HepG2 (cell line): Measurements from ENCODE around the gene OSTF1. TPM values are rescaled to one million over a fixed set of nuclear protein-coding genes. Genes with fewer than 3 reads are reported as not detected.

Source experiments
- ELF3 ChIP-seq: IDR thresholded peaks from 2 replicates; pipeline ENCODE4 v1.6.1; 2016; ENCODE audit warnings: missing genetic modification reagents, missing compliant biosample characterization
- GATAD1 ChIP-seq: IDR thresholded peaks from 2 replicates; pipeline ENCODE4 v1.6.1; 2016; ENCODE audit warnings: missing genetic modification reagents, missing compliant biosample characterization
- MBNL3 ChIP-seq: fragments of 250-450 bp; sonication (Bioruptor Pico); conservative IDR thresholded peaks from 2 replicates; pipeline ENCODE4 v1.8.0; 2022; ENCODE audit warnings: mild to moderate bottlenecking, inconsistent platforms
- PREB ChIP-seq: sonication (generic); formaldehyde crosslinking; IDR thresholded peaks from 2 replicates; pipeline ENCODE4 v1.4.0; 2020; ENCODE audit warnings: missing genetic modification reagents
- ZBTB25 ChIP-seq: IDR thresholded peaks from 2 replicates; pipeline ENCODE4 v1.6.1; 2018; ENCODE audit warnings: missing genetic modification reagents
- ZKSCAN5 ChIP-seq: sonication (generic); formaldehyde crosslinking; IDR thresholded peaks from 2 replicates; pipeline ENCODE4 v1.5.1; 2020; ENCODE audit warnings: mild to moderate bottlenecking, missing genetic modification reagents
- ZNF101 ChIP-seq: sonication (generic); formaldehyde crosslinking; IDR thresholded peaks from 2 replicates; pipeline ENCODE4 v1.4.0; 2020; ENCODE audit warnings: mild to moderate bottlenecking, low read depth, missing genetic modification reagents, borderline replicate concordance
- ZNF225 ChIP-seq: sonication (generic); formaldehyde crosslinking; IDR thresholded peaks from 2 replicates; pipeline ENCODE4 v1.4.0; 2020; ENCODE audit warnings: mild to moderate bottlenecking, missing genetic modification reagents
- ZNF251 ChIP-seq: sonication (generic); formaldehyde crosslinking; IDR thresholded peaks from 2 replicates; pipeline ENCODE4 v1.9.0; 2021; ENCODE audit warnings: mild to moderate bottlenecking, missing genetic modification reagents
- ZNF572 ChIP-seq: sonication (generic); formaldehyde crosslinking; IDR thresholded peaks from 2 replicates; pipeline ENCODE4 v1.5.1; 2020; ENCODE audit warnings: mild to moderate bottlenecking, missing genetic modification reagents
- ZNF672 ChIP-seq: sonication (generic); formaldehyde crosslinking; IDR thresholded peaks from 2 replicates; pipeline ENCODE4 v1.8.1; 2022; ENCODE audit warnings: missing genetic modification reagents
- ZNF7 ChIP-seq: IDR thresholded peaks from 2 replicates; pipeline ENCODE4 v1.6.1; 2016; ENCODE audit warnings: missing biosample characterization, missing genetic modification reagents
- ZNF780A ChIP-seq: sonication (generic); formaldehyde crosslinking; IDR thresholded peaks from 2 replicates; pipeline ENCODE4 v1.8.0; 2022; ENCODE audit warnings: mild to moderate bottlenecking, missing genetic modification reagents, moderate library complexity
- ZNF816 ChIP-seq: sonication (generic); formaldehyde crosslinking; IDR thresholded peaks from 2 replicates; pipeline ENCODE4 v1.8.0; 2022; ENCODE audit warnings: missing genetic modification reagents, mild to moderate bottlenecking, borderline replicate concordance
- polyA plus RNA-seq, 8 experiments: library from polyadenylated mRNA; depleted of rRNA in 3 of 8; stranded (reverse) in 7 of 8; unstranded in 1 of 8; fragments of >200 nt; fragmentation: Illumina TruSeq in 4 of 8; extraction: Trizol in 4 of 8; gene quantifications; 2 replicates each; pipeline versions ENCODE4 v1.2.1 to v1.2.3, GENCODE V29; 2011 to 2016; ENCODE audit warnings: low read depth in 4 of 8, missing spikeins in 1 of 8, mixed read lengths in 1 of 8; ENCODE audit not compliant: insufficient read depth in 1 of 8
- total RNA-seq, 5 experiments: library from RNA; depleted of rRNA; stranded (reverse); fragments of >200 nt; fragmentation: Illumina TruSeq; extraction: Trizol; gene quantifications; 2 replicates each; pipeline ENCODE4 v1.2.3, GENCODE V29; 2016; ENCODE audit warnings: low read depth in 1 of 5
- TF ChIP-seq, protein P1 (sequence below), 2 experiments: sonication (generic) in 1 of 2; formaldehyde crosslinking in 1 of 2; IDR thresholded peaks; 2 replicates each; pipeline versions ENCODE4 v1.6.1 to v1.9.0; 2014 to 2022; ENCODE audit warnings: antibody characterized with exemption in 1 of 2, borderline replicate concordance in 1 of 2, inconsistent platforms in 1 of 2, low read depth in 1 of 2, missing genetic modification reagents in 1 of 2
- TF ChIP-seq, protein P2 (sequence below), 2 experiments: sonication (generic) in 1 of 2; formaldehyde crosslinking in 1 of 2; IDR thresholded peaks; 2 replicates each; pipeline versions ENCODE4 v1.4.0 to v1.6.1; 2018 to 2020; ENCODE audit warnings: missing genetic modification reagents in 2 of 2, borderline replicate concordance in 1 of 2, low read depth in 1 of 2, mild to moderate bottlenecking in 1 of 2, missing biosample characterization in 1 of 2
- TF ChIP-seq, protein P3 (sequence below): sonication (generic); formaldehyde crosslinking; IDR thresholded peaks from 2 replicates; pipeline ENCODE4 v1.5.1; 2020; ENCODE audit warnings: mild to moderate bottlenecking, moderate library complexity, missing genetic modification reagents

Gene OSTF1
- total and polyA plus RNA-seq, 2 of the 13 experiments (the other 11 are each of a cell fraction or from before 2014, with no cell fraction given): 16.8 to 39.0 TPM

DNA sequence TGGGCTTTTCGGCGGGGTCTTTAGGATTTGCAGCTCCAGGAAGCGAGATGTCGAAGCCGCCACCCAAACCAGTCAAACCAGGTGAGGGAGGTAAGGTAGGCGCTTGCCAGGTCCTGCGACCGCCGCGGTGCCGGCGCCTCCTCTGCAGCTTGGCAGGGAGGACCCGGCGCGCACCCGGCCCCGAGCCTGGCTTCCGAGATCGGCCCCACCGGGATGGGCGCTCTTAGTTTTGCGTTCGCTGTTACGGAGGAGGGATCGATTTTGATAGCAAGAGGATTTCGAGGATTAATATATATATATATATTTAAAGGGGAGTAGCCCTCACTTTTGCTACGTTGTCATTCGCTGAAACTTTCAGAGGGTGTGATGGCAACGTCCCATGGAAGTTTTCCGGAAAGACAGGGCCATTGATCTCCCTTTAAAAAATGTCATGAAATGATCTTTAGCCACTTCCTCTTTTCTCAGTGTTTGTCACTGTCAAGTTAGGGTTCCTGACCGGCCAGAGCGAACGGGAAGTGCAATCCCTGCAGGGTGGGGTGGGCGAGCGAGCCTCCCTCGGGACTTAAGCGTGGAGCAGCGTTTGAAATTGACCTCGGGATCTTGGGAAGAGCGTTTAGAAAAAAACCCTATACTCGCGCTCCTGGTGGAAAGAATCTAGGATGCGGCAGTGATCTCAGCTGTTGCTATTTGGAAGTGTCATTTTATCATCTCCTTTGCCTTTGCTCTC, 495 bp downstream of the OSTF1 start (continued):
- TF ChIP-seq, protein P1, sequence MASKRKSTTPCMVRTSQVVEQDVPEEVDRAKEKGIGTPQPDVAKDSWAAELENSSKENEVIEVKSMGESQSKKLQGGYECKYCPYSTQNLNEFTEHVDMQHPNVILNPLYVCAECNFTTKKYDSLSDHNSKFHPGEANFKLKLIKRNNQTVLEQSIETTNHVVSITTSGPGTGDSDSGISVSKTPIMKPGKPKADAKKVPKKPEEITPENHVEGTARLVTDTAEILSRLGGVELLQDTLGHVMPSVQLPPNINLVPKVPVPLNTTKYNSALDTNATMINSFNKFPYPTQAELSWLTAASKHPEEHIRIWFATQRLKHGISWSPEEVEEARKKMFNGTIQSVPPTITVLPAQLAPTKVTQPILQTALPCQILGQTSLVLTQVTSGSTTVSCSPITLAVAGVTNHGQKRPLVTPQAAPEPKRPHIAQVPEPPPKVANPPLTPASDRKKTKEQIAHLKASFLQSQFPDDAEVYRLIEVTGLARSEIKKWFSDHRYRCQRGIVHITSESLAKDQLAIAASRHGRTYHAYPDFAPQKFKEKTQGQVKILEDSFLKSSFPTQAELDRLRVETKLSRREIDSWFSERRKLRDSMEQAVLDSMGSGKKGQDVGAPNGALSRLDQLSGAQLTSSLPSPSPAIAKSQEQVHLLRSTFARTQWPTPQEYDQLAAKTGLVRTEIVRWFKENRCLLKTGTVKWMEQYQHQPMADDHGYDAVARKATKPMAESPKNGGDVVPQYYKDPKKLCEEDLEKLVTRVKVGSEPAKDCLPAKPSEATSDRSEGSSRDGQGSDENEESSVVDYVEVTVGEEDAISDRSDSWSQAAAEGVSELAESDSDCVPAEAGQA (IDR thresholded peaks at IDR 0.05; ENCODE audit: low read depth): no peak
- TF ChIP-seq, protein P1 (CRISPR knock-in tag; IDR thresholded peaks at IDR 0.05; ENCODE audit: borderline replicate concordance): no peak; the same call in 1 of the 2 replicates
- TF ChIP-seq, protein P2, sequence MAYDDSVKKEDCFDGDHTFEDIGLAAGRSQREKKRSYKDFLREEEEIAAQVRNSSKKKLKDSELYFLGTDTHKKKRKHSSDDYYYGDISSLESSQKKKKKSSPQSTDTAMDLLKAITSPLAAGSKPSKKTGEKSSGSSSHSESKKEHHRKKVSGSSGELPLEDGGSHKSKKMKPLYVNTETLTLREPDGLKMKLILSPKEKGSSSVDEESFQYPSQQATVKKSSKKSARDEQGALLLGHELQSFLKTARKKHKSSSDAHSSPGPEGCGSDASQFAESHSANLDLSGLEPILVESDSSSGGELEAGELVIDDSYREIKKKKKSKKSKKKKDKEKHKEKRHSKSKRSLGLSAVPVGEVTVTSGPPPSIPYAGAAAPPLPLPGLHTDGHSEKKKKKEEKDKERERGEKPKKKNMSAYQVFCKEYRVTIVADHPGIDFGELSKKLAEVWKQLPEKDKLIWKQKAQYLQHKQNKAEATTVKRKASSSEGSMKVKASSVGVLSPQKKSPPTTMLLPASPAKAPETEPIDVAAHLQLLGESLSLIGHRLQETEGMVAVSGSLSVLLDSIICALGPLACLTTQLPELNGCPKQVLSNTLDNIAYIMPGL (CRISPR knock-in tag; IDR thresholded peaks at IDR 0.05; ENCODE audit: borderline replicate concordance in 1 of 2, low read depth in 1 of 2): no peak
- TF ChIP-seq ZNF101 (CRISPR knock-in tag) (no peak), ELF3 (peak; percentile 50), ZBTB25 (CRISPR knock-in tag) (no peak), ZKSCAN5 (CRISPR knock-in tag) (no peak), ZNF780A (CRISPR knock-in tag) (no peak), ZNF251 (no peak), ZNF225 (no peak), GATAD1 (CRISPR knock-in tag) (0 out of 2 replicates have a peak, but pooled peaks have one; percentile 14), PREB (no peak), ZNF7 (CRISPR knock-in tag) (no peak), ZNF672 (no peak), ZNF816 (CRISPR knock-in tag) (no peak), ZNF572 (CRISPR knock-in tag) (no peak), MBNL3 (no peak)
- TF ChIP-seq, protein P3, sequence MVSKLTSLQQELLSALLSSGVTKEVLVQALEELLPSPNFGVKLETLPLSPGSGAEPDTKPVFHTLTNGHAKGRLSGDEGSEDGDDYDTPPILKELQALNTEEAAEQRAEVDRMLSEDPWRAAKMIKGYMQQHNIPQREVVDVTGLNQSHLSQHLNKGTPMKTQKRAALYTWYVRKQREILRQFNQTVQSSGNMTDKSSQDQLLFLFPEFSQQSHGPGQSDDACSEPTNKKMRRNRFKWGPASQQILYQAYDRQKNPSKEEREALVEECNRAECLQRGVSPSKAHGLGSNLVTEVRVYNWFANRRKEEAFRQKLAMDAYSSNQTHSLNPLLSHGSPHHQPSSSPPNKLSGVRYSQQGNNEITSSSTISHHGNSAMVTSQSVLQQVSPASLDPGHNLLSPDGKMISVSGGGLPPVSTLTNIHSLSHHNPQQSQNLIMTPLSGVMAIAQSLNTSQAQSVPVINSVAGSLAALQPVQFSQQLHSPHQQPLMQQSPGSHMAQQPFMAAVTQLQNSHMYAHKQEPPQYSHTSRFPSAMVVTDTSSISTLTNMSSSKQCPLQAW (CRISPR knock-in tag): no peak
